NCI-H526 treated with DMSO at 0.1 percent for 48 hours (cell line): Measurements from ENCODE around the gene KCNIP1.

Experiments
- DNase-seq: peaks from one replicate; lab custom pipeline; 2025; lab: John Stamatoyannopoulos, UW

Gene KCNIP1

DNA sequence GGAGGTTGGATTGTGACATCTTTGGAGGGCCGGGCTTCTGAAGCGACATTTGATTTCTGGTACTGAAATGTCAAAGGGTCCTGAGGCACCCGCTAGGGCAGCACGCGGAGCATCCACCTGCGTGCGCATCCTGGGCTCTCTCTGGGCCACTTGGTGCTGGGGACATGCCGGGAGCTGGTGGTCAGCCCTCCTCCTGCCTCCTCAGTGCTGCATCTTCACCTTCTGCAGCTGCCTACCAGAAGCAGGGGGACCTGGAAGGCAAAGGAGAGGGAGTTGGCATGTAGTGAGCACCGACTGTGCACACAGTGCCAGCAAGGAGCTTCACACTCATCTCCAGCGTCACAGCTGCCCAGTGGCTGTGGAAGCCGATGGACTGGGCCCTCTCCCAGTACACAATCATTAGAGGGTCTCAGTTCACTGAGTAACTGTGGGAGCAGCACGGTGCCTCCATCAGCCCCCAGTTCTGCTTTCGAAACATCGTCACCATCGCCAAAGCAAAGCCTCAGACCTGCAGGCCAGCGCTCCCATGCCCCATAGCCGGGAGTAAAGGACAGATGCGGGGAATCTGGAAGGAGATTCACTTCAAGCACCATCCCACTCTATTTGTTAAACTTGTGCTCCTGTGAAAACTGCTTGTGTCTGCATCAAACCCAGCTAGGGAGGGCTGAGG is 138.4 kb downstream of the KCNIP1 start:
- no peak for DNase-seq

GRCh38 chr5:170642776-170643436 is 139.1 kb downstream of the KCNIP1 start:
- DNase-seq: no peak

DNA sequence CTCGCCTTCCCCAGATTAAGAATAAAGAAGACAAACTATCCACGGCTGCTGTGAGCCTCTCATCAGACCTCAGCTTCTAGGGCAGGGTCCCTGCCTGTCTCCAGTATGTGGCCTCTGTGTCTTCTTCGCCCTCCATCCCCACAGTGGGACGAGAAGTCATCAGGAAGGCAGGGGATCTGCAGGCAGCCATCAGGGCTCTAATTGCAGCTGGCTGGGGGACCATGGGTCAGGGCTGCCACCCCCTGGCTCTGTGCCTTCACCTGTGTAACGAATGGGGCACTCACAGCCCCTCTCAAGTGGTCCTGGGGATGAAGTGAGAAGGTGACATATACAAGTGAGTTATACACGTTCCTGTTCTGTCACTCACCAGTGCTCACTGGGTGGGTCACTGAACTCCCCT is 139.8 kb downstream of the KCNIP1 start:
- no peak for DNase-seq

DNA sequence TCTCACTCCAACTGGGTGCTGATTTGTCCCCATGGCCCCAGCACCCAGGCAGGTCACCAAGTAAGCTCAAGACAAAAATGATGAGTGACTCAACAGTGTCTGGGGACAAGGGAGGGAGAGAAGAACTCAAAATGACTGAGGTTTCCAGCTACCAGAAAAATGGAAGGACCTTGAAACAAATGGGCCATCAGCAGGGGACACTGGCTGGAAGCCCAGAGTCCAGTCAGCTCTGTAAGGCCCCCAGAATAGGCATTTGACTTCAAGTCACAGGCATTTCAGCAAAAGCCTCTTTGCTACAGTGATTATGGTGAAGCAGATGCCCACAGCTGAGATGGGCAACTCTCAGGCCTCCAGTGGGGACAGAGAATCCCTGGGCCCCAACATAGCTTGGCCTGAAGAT is 140.7 kb downstream of the KCNIP1 start:
- DNase-seq: no peak

- DNase-seq: no peak
Measured at GRCh38 chr5:170648541-170648940, 144.7 kb downstream of the KCNIP1 start.

- DNase-seq: no peak
Measured at GRCh38 chr5:170650850-170651249, 147.0 kb downstream of the KCNIP1 start.

DNA sequence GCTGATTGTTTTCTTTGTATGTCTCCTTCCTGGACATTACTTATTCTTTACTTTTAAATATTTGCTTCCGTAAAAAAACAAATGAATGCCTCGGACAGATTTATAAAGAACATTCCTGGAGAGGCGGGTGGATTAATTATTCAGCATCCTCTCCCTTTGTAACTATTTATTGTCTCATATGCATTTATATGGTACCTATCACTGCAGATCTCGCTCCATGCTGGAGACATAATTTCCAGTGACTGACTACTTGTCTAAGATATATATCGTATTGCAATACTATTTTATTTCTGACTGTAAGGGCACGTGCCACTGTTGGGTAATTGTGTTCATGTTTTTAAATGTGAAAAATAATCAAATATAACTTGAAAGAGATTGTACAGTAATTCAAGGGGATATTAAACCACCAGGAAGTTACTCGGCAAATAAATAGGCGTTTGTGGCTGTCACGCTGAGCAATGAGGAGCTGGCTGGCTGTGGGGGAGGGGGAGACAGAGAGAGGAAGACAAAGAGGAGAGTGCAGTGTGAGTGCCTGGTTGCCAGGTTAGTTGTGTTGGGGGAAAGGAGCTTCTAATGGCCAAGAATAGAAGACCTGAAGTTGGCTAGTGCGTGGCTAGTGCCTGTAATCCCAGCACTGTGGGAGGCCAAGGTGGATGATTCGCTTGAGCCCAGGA is 147.9 kb downstream of the KCNIP1 start:
- no peak for DNase-seq

- DNase-seq: no peak
Measured at GRCh38 chr5:170655476-170655875, 151.7 kb downstream of the KCNIP1 start.

GRCh38 chr5:170655920-170656319 is 152.1 kb downstream of the KCNIP1 start:
- DNase-seq: no peak

GRCh38 chr5:170656346-170656745 is 152.5 kb downstream of the KCNIP1 start:
- no peak for DNase-seq

DNA sequence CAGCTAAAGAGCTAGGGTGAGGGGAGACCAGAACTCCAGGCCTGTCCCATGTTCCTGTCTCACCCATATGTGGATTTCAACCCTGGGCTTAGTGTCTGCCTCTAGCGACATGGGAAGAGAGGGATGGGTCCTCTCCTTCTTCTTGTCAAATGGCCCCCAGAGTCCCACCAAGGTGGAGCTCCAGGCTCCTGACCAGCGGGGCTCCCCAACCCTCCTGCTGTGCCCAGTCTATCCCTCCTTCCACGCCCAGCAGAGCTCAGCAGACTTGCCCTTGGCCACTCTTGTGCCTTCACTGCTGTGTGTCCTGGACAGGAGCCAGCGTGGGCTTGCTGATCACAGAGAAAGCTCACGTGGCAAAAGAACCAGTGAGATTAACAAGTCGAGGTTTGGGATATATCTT is 156.7 kb downstream of the KCNIP1 start:
- no peak for DNase-seq

GRCh38 chr5:170662966-170663365 is 159.1 kb downstream of the KCNIP1 start:
- DNase-seq: no peak

- DNase-seq: no peak
Measured at GRCh38 chr5:170678811-170679210, 175.0 kb downstream of the KCNIP1 start.

DNA sequence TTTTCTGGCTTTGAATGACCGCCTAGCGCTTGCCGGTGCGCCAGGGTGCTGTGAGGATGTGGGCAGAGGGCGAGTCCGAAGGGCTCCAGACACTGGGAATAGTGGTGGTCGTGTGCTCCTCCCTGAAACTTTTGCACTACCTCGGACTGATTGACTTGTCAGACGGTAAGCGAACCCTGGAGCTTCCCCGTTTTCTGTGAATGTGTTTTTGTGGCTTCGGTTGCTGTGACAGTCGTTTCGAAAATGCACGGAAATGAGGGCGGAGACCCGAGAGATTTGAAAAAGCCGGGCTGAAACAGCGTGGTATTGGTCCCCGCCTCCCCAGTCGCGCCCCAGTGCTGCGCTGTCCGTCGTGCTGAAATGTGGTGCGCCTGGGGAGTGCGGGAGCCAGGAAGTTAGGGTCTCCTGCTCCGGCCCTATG is 177.2 kb downstream of the KCNIP1 start:
- DNase-seq: no peak

DNA sequence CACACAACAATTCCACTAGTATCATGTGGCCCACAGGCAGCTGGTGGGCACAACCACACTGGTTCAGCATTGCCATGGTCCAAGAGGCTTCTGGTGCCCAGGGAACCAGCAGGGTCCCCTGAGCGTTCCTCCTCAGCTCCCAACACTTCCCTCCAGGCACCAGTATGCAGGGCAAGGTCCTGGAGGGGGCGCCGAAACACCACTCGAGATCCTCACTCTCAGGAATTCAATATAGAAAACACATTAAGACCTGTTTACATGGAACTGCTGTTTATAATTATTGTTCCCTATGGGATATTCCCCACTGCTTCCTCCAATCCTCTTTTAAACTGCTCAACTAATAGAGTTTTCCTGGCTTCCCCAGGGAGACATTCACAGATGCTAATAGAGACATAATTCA is 187.8 kb downstream of the KCNIP1 start:
- no peak for DNase-seq

GRCh38 chr5:170693701-170694100 is 189.9 kb downstream of the KCNIP1 start:
- no peak for DNase-seq

DNA sequence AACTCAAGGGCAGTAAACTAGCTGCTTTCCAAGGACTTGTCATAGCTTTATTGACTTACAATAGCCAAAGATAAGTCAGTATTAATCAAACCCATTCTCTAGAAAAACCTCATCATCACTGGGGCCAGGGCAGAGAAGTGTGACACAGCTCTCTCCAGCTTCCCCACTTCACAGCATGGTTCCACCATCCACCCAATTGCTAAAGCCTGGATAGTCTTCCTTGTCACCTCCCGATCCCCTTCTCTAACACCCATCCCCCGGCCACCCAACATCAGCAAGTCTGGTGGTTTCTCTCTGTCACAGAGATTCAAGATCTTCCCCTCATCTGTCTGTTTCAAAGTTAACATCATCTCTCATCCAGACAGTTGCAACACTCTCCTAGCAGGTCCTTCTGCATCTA is 191.1 kb downstream of the KCNIP1 start:
- DNase-seq: no peak

- DNase-seq: no peak
Measured at GRCh38 chr5:170697031-170697430, 193.2 kb downstream of the KCNIP1 start.

DNA sequence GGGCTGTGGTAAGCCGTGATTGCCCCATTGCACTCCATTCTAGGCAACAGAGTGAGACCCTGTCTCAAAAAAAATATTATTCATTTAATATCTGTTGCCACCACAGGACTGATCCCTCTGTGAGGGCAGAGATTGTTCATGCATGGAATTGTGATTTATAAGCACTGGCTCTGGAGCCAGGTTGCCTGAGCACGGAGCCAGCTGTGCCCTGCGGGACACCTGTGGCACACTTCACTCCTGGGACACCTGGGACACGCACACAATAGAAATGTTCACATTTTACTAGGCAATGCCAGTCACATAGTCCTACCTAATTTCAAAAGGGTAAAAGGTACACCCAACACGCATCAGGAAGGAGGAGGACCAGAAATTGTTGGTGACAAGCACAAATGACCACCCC is 196.7 kb downstream of the KCNIP1 start:
- DNase-seq: no peak

GRCh38 chr5:170701334-170701733 is 197.5 kb downstream of the KCNIP1 start:
- DNase-seq: no peak

DNA sequence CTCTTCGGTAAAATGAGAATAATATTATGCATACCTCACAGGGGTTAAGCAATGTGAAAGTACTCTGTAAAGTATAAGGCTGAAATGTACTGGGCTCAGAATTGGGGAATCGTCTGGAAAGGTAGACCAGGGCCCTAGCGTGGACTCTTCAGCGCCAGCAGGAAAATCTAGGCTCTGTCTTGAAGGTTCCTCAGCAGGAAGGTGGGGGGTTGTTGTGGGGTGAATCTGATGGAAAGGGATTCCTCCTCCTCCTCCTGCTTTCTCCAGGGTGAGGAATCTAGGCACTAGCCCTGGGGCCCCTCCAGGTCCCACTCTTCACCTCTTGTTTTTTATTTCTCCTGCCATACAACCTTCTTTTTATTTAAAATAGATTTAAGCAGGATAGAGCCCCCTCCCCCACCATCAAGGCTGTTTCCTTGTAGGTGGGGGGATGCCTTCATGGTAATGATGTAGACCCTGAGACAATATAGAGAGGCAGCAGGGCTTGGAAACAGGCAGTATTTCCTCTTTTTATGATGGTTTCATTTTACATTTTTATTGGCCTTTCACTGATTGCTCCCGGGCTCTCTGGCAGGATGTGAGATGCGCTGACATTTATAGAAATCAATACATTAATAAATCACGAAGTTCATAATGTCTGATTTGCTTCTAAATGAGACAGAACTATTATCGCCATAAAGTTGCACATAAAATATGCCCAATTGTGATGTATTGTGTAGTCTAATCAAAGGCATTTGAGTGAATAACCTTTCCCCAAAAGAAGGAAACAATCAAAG is 200.8 kb downstream of the KCNIP1 start:
- DNase-seq: no peak

DNA sequence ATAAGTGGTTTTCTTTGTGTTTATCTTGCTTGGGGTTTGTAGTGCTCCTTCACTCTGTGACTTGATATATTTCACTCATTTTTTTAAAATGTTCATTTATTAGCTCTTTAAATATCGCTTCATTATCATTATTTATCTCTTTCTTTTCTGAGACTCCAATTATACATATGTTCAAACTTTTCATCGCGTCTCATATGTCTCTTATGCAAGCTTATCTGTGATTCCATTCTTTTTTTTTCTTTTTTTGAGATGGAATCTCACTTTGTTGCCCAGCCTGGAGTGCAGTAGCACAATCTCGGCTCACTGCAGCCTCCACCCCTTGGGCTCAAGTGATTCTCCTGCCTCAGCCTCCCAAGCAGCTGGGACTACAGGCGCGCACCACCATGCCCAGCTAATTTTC is 205.8 kb downstream of the KCNIP1 start:
- DNase-seq: no peak

DNA sequence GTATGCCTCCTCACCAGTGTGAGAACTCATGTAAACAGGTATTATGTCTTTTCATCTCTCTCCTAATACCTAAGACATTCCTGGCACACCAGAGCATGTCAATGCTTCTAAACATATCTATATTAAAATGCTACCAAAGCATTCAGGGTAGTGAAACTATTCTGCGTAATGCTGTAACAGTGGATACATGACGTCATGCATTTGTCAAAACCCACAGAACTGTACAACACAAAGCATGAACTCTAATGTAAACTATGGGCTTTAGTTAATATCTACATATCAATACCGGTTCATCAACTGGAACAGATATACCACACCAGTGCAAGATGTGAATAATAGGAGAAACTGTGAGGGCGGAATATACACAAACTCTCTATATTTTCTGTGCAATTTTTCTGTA is 207.5 kb downstream of the KCNIP1 start:
- no peak for DNase-seq
